Measurements from ENCODE around the gene MAPK10.

MAPK10 gene

DNA sequence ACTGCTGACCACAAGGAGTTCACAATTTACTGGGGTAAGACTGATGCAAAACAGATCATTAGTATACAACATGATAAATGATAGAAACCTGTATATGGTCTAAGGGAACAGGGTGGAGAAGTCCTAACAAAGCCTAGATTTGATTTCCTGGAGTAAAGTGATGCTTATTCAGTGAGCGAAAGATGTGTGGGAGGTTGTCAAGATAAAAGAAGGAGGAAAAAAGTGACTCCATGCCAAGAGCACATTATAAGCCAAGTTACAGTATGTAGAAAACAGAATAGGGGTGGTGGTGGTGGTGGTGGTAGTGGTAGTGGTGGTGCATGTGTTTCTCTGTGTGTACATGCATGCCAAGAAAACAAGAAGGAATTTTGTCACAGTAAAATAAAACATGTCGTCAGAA is 325.2 kb downstream of the MAPK10 start:
- no peak for TF ChIP-seq SIN3A (IDR thresholded peaks at IDR 0.05; ENCODE audit: borderline replicate concordance, insufficient read depth, low read length)

DNA sequence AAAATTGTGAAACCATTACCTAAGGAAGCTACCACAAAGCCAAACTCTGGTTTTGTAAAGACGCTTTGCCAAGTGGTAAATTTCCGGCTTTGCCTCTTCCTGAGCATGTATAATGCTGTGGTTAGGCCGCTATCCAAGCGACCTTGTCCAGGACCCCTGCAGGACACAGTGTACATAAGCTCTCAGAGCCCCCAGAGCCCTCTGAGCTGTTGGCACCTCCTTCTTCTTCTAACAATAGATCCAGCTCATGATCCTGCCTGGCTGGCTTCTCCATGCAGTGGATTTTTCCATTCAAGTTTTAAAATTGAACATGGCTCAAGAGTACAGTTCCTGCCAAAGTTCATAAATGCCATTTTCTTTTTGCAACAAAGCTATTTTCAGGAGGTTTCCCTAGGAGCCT is 326.7 kb downstream of the MAPK10 start:
- TF ChIP-seq, protein P1, sequence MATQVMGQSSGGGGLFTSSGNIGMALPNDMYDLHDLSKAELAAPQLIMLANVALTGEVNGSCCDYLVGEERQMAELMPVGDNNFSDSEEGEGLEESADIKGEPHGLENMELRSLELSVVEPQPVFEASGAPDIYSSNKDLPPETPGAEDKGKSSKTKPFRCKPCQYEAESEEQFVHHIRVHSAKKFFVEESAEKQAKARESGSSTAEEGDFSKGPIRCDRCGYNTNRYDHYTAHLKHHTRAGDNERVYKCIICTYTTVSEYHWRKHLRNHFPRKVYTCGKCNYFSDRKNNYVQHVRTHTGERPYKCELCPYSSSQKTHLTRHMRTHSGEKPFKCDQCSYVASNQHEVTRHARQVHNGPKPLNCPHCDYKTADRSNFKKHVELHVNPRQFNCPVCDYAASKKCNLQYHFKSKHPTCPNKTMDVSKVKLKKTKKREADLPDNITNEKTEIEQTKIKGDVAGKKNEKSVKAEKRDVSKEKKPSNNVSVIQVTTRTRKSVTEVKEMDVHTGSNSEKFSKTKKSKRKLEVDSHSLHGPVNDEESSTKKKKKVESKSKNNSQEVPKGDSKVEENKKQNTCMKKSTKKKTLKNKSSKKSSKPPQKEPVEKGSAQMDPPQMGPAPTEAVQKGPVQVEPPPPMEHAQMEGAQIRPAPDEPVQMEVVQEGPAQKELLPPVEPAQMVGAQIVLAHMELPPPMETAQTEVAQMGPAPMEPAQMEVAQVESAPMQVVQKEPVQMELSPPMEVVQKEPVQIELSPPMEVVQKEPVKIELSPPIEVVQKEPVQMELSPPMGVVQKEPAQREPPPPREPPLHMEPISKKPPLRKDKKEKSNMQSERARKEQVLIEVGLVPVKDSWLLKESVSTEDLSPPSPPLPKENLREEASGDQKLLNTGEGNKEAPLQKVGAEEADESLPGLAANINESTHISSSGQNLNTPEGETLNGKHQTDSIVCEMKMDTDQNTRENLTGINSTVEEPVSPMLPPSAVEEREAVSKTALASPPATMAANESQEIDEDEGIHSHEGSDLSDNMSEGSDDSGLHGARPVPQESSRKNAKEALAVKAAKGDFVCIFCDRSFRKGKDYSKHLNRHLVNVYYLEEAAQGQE (IDR thresholded peaks at IDR 0.05; ENCODE audit: insufficient read depth in 1 of 2, low read depth in 2 of 2, low read length in 2 of 2) = no peak
- no peak for TF ChIP-seq TAF1 (IDR thresholded peaks at IDR 0.05; ENCODE audit: borderline replicate concordance, insufficient read depth, low read length)
- TF ChIP-seq SIN3A (IDR thresholded peaks at IDR 0.05; ENCODE audit: borderline replicate concordance, insufficient read depth, low read length) = no peak
- no peak for TF ChIP-seq POLR2AphosphoS5 (IDR thresholded peaks at IDR 0.05; ENCODE audit: low read depth, low read length)
- TF ChIP-seq FOXP2 (optimal IDR thresholded peaks at IDR 0.05; ENCODE audit: borderline replicate concordance, extremely low read depth, extremely low read length, insufficient read depth) = no peak

DNA sequence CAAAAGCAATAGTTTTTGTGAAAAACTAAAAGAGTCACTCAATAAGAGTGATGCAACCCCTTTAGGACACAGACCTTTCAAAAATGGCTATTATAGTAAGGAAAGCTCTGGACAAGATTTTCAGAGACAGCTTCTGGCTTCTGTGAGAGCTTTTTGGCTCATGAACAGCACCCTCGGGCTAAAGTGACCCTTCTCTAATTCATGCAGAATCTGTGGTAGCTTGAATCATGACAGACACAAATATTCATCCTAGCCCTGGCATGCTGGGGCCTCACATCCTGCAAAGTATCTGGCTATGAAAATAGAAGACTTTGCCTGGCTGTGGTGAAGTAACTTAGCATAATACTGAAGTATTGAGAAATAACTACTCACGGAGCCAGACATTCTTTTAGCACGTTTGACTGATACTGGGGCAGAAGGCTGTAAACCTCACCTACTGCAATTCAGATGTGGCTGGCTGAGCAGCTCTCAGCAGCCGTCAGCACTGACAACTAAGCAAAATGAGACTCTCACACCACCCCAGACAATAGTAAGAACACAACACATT is 327.3 kb downstream of the MAPK10 start:
- TF ChIP-seq SIN3A (IDR thresholded peaks at IDR 0.05; ENCODE audit: borderline replicate concordance, insufficient read depth, low read length) = no peak
- no peak for TF ChIP-seq POLR2AphosphoS5 (IDR thresholded peaks at IDR 0.05; ENCODE audit: low read depth, low read length)
- TF ChIP-seq, protein P1 (IDR thresholded peaks at IDR 0.05; ENCODE audit: insufficient read depth in 1 of 2, low read depth in 2 of 2, low read length in 2 of 2) = no peak
- TF ChIP-seq TAF1 (IDR thresholded peaks at IDR 0.05; ENCODE audit: borderline replicate concordance, insufficient read depth, low read length) = no peak
- TF ChIP-seq FOXP2 (optimal IDR thresholded peaks at IDR 0.05; ENCODE audit: borderline replicate concordance, extremely low read depth, extremely low read length, insufficient read depth) = no peak

DNA sequence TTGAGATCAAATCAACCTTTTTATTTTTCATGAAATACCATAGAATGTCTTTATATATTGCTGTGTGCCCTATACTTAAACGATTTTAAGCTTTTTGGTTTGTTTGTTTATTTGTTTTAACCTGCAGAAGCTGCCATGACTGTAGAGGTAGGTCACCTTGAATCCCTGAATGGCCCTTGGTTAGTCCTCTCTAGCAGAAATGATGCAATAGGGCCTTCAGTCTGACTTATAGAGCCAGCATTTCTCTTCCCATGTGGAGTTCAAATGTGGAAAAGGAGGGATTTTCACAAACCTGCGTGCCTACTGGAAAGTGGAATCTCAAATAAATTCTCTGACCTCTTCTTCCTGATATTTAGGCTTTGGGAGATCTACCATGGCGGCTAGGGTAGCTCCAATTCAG is 327.9 kb downstream of the MAPK10 start:
- TF ChIP-seq SIN3A (IDR thresholded peaks at IDR 0.05; ENCODE audit: borderline replicate concordance, insufficient read depth, low read length) = no peak
- TF ChIP-seq FOXP2 (optimal IDR thresholded peaks at IDR 0.05; ENCODE audit: borderline replicate concordance, extremely low read depth, extremely low read length, insufficient read depth) = no peak
- TF ChIP-seq, protein P1 (IDR thresholded peaks at IDR 0.05; ENCODE audit: insufficient read depth in 1 of 2, low read depth in 2 of 2, low read length in 2 of 2) = no peak
- TF ChIP-seq POLR2AphosphoS5 (IDR thresholded peaks at IDR 0.05; ENCODE audit: low read depth, low read length) = no peak

DNA sequence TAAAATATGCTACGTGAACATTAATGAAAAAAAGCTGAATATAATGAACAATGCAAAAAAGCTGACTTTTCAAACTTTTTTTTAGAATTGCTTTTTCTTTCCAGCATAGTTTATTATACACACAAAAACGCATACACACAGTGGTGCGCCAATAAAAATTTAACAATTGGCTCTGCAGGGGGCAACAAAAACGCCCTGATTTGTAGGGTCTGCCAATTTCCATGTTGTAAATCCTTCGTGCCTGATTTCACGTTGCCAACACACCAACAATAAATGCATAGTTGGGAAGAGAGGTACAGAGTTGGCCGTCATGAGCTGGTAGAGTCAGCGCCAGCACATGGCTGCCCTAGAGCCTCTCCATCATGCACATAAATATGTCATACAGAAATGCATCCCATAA is 333.1 kb downstream of the MAPK10 start:
- TF ChIP-seq SIN3A (IDR thresholded peaks at IDR 0.05; ENCODE audit: borderline replicate concordance, insufficient read depth, low read length) (no peak), POLR2AphosphoS5 (IDR thresholded peaks at IDR 0.05; ENCODE audit: low read depth, low read length) (no peak), FOXP2 (optimal IDR thresholded peaks at IDR 0.05; ENCODE audit: borderline replicate concordance, extremely low read depth, extremely low read length, insufficient read depth) (no peak), TAF1 (IDR thresholded peaks at IDR 0.05; ENCODE audit: borderline replicate concordance, insufficient read depth, low read length) (no peak)
- TF ChIP-seq, protein P1 (IDR thresholded peaks at IDR 0.05; ENCODE audit: insufficient read depth in 1 of 2, low read depth in 2 of 2, low read length in 2 of 2) = no peak

All from PFSK-1 (cell line).